Gastroesophageal sphincter (tissue), 3 donors: ENCODE results near the gene SYCP2L.

Experiments used
- CTCF ChIP-seq, 4 experiments: fragments of 200-600 bp in 2 of 4; fragments of 450-650 bp in 2 of 4; sonication (generic) in 1 of 4; IDR thresholded peaks; one replicate each; pipeline ENCODE4 v1.5.1; 2017 to 2019; ENCODE audit warnings: antibody characterized with exemption in 4 of 4, mild to moderate bottlenecking in 2 of 4, moderate library complexity in 2 of 4
- EP300 ChIP-seq: sonication (generic); formaldehyde crosslinking; IDR thresholded peaks from one replicate; pipeline ENCODE4 v1.6.1; 2017; ENCODE audit warnings: antibody characterized with exemption, mild to moderate bottlenecking
- POLR2A ChIP-seq, 2 donors: fragments of 450-650 bp; IDR thresholded peaks; one replicate each; pipeline ENCODE4 v1.6.1; 2017; ENCODE audit warnings: antibody characterized with exemption in 2 of 2, mild to moderate bottlenecking in 2 of 2, moderate library complexity in 1 of 2
- POLR2AphosphoS5 ChIP-seq: sonication (generic); formaldehyde crosslinking; IDR thresholded peaks from one replicate; pipeline ENCODE4 v1.6.1; 2017; ENCODE audit warnings: antibody characterized with exemption

GRCh38 chr6:11023032-11023431 is 136.2 kb downstream of the SYCP2L start:
- TF ChIP-seq POLR2A (IDR thresholded peaks at IDR 0.05) (no peak), CTCF (IDR thresholded peaks at IDR 0.05) (no peak), POLR2AphosphoS5 (no peak), EP300 (no peak)
